ENCODE measurements around the gene PIGQ.

DNA sequence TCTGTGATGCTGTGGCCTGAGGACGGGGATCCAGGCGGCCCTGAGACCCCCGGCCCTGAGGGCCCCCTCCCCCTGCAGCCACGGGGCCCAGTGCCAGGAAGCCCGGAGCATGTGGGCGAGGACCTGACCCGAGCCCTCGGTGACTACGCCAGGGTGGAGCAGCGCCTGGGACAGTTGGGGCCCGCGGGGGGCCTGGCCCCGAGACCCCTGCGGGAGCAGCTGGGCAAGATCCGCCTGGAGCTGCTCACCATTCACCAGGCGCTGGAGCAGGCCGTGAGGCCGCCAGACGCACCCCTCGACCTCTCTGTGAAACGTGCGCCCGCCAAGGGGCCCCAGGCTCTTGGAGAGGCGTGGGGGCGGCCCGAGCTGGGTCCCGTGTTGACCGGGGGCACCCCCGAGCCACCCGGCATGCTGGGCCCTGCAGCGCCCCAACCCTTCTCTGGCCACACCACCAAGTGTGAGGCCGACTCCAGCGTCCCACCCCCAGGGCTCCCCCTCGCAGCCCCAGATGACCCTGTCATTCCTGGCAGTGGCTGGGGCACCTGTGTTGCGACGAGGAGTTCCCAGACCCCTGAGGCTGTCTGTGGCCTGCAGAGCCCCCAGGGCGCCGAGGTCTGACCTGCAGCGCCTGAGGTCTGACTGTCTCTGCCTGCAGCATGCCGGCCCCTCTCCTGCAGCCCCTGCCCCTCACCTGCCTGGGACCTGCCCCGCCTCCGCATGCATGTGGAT is 4.9 kb upstream of the PIGQ start:
- no peak for TF ChIP-seq CTCF (IDR thresholded peaks at IDR 0.05)
- no peak for TF ChIP-seq POLR2A (IDR thresholded peaks at IDR 0.05)
